Activated T-cell treated with anti-CD3 and anti-CD28 coated beads for 48 hours (primary cell): ENCODE measurements around the gene FAM47B.

Experiments used
- DNase-seq: peaks from one replicate; pipeline ENCODE4 v3.0.0-alpha.2; 2020; ENCODE audit warnings: low read depth

The FAM47B gene

GRCh38 chrX:34942496-34942895 is at the start of gene FAM47B:
TSS of gene FAM47B (plus strand) at chrX:34942796. CDS start at chrX:34942832, 36 bp downstream.
- no peak for DNase-seq

- no peak for DNase-seq
Measured at GRCh38 chrX:34893741-34894140, 48.9 kb upstream of the FAM47B start.

- no peak for DNase-seq
Measured at GRCh38 chrX:34900691-34901090, 41.9 kb upstream of the FAM47B start.

- DNase-seq, result no peak
Measured at GRCh38 chrX:34901761-34902160, 40.8 kb upstream of the FAM47B start.

GRCh38 chrX:34903316-34903715 is 39.3 kb upstream of the FAM47B start:
- DNase-seq, result no peak

- DNase-seq, result no peak
Measured at GRCh38 chrX:34909151-34909550, 33.4 kb upstream of the FAM47B start.

GRCh38 chrX:34915463-34916225 is 27.0 kb upstream of the FAM47B start:
- DNase-seq, result no peak

- no peak for DNase-seq
Measured at GRCh38 chrX:34917146-34917545, 25.4 kb upstream of the FAM47B start.

GRCh38 chrX:34918091-34918736 is 24.4 kb upstream of the FAM47B start:
- DNase-seq, result no peak

GRCh38 chrX:34918856-34919255 is 23.7 kb upstream of the FAM47B start:
- no peak for DNase-seq

- DNase-seq, result no peak
Measured at GRCh38 chrX:34927866-34928265, 14.7 kb upstream of the FAM47B start.

GRCh38 chrX:34943235-34943634 is 639 bp downstream of the FAM47B start:
- no peak for DNase-seq

- no peak for DNase-seq
Measured at GRCh38 chrX:34956916-34957315, 14.3 kb downstream of the FAM47B start.

- no peak for DNase-seq
Measured at GRCh38 chrX:34961662-34962061, 19.1 kb downstream of the FAM47B start.

GRCh38 chrX:34972206-34972605 is 29.6 kb downstream of the FAM47B start:
- no peak for DNase-seq

GRCh38 chrX:34978171-34978570 is 35.6 kb downstream of the FAM47B start:
- DNase-seq, result no peak

GRCh38 chrX:34987646-34988045 is 45.0 kb downstream of the FAM47B start:
- no peak for DNase-seq
